Activated CD8-positive, alpha-beta memory T cell treated with anti-CD3 and anti-CD28 coated beads, Interleukin-2, amount 50 U/mL, for 1 hour (primary cell): ENCODE measurements around the gene CYP2W1.

Experiments used
- DNase-seq: peaks from one replicate; pipeline ENCODE4 v3.0.0-alpha.2; 2020; ENCODE audit errors: extremely low read depth

The CYP2W1 gene

DNA sequence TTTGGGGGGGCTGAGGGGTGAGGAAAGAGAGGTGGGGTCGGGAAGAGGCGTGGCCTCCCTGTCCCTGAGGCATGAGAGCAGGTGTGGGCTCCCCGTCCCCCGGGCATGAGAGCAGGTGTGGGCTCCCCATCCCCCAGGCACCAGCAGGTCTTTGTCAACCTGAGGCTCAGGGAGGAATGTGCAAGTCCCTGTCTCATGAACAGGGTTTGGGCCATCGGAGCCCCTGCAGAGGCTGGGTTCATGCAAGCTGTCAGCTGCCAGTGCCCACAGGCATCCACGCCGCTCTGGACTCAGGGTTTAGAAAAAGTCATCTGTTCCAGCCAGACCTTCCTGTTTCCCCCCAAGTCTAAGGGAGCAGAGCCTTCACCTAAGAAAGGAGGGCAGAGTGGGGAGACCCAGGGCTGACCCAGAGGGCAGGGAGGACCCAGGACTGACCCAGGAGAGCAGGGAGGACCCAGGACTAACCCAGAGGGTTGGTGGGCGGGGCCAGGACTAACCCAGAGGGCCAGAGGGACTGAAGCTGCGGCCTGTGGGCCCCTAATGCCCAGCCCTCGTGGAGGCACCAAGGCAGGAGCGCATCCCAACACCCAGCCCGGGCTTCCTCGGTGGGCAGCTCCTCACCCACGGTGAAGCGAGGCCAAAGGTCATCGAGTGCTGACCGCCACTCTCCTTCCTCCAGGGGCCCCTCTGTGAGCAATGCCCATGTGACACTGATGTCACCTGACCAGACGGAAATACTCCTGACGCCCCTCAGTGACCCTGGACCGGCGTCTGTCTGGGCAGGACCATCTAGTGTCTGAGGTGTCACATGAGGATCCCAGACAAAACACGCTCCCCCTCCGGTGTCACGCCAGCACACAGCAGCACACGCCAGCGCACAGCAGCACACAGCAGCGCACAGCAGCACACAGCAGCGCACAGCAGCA lies 32.5 kb downstream of the CYP2W1 start:
- no peak for DNase-seq

DNA sequence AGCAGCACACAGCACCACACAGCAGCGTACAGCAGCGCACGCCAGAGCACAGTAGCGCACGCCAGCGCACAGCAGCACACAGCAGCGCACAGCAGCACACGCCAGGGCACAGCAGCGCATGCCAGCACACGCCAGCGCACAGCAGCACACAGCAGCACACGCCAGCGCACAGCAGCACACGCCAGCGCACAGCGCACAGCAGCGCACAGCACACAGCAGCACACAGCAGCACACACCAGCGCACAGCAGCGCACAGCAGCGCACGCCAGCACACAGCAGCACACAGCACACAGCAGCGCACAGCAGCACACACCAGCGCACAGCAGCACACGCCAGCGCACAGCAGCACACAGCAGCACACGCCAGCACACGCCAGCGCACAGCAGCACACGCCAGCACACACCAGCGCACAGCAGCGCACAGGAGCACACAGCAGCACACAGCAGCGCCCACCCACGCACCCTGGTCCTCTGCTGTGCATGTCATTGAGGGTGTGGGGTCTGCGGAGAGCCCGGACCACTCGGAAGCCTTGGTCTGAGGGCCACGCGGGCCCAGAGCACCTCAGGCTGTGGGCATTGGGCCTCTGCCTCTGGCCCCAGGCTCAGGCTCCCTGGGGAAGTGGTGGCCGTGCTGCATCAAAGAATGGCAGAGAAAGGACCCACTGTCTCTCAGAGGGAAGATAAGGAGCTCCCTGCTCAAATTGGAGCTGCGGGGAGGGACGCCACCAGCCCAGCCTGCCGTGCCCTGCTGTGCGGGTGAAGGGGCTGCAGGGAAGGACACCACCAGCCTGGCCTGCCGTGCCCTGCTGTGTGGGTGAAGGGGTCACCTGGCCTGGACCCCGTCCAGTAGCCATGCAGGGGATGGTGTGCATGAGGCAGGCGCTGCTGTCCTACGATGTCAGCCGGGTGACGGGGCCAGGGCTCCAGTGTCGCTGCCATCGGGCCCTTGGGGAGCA lies 33.9 kb downstream of the CYP2W1 start:
- DNase-seq: no peak

DNA sequence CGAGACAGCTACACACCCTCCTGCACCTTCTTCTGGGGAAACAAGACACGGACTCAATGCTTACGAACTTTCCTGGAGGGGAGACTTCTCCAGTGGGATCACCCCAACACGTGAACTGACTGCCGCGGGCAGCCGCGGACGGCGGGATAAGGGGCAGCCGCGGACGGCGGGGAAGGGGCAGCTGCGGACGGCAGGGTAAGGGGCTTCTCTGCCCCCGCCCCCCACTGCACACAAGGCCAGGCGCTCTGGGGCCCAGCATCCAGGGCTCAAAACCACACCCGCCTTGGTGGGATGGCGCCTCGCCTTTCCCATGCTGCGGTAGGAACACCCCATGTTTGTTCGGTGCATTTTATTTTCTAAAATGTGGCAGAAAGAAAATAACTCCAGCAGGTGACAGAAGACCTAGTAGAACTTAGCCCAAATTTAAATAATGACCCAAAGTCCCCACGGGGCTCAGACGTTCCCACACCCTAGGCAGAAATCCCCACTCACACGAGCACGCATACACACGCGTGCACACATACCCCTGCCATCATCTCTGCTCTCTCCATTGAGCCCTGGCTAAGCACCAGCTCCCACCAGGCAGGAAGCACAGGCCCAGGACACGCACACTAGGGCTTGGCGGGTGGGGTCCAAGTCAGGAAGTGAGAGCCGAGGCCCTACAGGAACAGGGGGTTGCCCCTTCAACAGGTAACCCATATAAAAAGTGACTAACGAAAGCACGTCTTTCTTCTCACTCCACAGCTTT lies 34.8 kb downstream of the CYP2W1 start:
- DNase-seq: no peak

DNA sequence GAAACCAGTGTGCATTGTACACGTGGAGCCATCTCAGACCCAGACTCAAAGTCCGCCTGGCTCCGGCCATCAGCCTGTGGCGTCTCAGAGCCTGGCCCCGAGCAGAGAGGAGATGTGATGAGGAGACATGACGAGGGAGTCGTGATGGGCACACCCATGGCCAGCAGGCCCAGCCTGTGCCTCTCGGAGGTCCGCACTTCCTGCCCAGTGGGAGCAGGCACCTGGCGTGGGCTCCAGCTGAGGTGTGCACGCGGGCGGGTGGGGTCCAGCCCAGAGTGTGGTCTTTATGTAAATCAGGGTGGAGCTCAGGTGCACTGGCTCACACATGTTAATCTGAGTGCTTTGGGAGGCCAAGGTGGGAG lies 35.3 kb downstream of the CYP2W1 start:
- DNase-seq: no peak

DNA sequence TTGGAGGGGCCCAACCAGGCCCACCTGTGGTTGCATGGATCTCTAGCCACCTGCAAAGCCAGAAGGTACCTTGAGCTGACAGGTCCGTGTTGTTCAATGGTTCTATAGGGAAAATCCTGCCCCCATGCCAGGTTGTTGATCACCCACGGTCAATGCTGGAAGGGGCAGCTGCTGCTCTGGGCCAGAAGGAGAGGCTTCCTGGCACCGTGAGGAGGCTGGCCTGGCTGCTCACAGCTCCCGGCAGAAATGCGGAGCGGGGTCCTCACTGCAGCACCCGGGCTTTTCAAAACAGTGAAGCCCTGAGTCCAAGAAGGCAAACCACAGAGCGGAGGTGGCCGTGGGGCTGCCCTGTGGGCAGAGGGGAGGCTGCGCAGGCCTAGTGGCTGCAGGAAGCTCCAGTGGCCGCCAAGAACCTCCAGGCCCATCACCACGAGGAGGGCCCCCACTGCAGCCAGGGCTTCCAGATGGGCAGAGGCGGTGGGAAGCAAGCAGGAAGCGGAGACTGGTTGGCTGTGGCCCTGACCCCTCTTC lies 36.3 kb downstream of the CYP2W1 start:
- no peak for DNase-seq

DNA sequence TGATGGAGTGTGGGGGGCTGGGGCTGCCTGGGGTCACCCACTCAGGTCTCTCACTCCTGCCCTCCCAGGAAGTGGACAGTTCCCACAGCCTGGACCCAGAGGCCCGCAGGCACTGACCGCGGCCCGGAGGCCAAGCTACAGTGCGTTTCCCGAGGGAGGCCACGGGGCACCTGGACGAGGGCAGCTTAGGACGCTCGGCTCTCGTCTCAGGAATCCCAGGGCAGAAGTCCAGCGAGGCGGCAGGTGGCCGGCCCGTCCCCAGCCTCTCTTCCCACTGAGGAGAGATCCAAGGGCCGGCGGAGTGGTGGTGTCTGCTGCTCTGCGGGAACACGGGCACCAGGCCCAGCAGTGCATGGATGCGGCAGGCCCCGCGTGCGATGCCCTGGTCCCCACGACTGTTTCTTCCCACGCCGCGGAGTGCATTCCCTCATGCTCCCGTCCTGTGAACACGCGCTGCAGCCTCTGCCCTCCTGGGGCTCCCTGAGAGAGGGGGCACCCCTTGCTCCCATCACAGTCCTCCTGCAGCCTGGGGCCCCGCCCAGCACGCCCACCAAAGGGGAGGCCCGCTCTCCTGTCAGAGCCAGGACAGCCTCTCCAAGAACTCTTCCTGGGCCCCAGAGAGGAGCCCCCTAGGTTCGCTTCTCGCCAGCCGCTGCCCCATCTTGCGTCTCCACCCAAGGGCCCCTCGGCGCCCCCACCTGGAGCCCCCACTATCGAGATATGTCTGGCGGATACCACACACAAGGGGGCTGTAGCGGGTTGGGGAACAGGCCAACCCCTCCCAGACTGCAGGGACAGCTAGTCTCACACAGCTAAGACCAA lies 37.0 kb downstream of the CYP2W1 start:
- no peak for DNase-seq

DNA sequence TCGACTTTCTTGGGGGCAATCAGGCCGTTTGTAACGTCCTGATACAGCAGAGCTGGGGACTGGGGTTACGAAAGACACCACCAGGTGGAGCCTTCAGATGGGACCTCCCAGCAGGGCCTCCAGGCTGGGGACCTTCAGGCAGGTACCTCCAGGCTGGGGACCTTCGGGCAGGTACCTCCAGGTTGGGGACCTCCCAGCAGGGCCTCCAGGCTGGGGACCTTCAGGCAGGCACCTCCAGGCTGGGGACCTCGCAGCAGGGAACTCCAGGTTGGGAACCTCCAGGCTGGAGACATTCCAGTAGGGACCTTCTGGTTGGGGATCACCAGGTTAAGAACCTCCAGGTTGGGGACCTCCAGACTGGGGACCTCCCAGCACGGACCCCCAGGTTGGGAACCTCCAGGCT lies 37.9 kb downstream of the CYP2W1 start:
- DNase-seq: no peak

DNA sequence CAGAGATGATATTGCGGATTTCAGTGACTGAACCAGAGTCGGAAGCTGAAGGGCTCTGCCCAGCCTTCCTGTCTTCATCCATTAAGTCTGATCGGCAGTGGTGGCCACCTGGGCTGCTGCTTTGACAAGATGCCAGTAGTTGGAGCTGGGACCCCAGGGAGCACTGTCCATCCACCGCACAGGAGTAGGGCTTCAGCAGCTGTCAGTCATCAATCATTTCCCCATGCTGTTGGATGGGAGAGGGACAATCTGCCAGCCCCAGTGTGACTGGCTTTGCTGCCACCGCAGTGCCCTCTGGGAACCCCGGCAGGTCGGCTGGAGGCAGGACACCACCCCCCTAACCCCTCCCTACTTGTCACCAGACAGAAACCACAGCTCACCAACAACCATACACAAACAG lies 38.4 kb downstream of the CYP2W1 start:
- no peak for DNase-seq

DNA sequence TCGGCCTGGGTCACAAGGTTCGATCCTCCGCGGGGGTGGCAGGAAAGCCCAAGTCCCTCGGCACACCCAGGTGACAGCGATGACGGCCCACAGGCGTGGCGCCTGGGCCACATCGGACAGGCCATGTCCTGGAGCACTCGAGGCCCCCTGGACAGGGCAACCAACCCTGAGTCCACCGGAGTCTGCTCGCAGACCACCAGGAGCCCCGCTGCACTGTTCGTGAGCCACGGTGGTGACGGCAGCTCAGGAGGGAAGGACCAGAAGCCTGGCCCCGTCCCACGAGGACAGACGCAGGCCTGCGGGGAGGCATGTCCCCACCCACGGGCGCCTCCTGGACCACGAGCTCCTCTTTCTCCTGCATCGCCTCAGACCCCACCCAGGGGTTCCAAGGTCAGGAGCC lies 39.0 kb downstream of the CYP2W1 start:
- DNase-seq: no peak

DNA sequence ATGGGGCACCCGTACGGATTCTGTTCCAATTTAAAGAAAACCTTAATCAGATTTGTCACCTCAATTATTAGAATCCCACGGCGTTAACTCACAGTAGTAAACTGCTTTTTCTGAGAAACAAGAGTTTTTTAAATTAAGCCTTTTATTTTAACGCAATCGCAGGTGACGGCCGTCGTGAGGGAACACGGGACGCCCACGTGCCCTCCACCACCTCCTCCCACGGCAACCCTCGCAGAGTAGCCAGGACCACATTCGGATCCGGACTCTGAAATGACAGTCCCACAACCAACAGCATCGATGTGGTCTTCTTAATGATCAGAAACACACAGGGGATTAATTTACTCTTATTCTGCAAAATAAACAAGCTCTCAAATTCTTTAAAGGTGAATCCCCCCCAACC lies 39.4 kb downstream of the CYP2W1 start:
- DNase-seq: no peak

DNA sequence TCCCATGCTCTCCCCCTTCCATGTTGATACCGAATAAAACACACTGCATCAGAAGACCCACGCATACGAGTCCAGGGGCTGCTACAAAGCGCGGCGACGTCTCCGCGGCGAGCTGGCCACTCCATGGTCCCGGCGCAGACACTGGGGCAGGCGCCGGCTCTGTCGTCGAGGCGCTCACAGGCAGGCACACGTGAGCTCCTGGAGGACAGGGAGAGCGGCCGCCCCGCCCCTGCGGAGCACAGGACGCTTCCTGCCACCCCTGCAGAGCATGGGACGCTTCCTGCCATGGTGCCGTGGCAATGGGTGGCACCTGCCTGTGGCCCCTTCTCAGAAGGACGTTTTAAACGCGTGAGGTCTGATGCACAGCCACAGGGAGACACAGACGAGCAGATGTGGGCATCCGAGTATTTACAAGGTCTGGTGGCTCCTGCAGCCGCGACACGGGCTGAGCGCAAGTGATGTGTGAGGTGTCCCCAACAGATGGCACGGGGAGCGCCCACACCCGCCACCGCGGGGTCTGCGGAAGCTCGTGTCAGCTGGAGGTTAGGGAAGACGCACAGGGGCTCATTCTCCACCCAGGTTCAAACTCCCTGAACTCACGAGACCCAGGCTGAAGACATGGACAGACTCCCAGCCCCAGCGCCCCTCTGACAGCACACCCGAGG lies 40.0 kb downstream of the CYP2W1 start:
- DNase-seq: no peak

DNA sequence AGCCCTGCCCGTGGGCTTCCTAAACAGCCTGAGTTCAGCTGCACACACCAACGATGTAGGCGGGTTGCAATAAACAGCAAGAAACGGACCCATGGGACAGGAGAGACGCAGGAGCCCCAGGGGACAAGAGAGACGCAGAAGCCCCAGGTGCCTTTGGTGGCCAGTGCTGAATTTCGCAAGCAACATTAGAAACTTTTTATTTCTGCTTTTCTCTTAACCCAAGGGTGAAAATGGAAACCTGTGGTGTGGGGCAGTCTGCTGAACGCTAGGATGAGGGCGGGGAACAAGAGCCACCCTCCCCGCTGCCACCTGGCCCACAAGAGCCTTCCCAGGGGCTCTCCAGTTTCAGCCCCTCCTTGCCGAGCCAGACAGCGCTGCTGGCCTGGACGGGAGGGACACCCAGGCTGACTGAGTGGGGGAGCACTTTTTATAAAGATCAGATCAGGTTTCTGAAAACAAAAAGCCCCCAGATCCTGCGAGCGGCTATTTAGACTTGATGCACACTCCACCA lies 41.4 kb downstream of the CYP2W1 start:
- DNase-seq: no peak

DNA sequence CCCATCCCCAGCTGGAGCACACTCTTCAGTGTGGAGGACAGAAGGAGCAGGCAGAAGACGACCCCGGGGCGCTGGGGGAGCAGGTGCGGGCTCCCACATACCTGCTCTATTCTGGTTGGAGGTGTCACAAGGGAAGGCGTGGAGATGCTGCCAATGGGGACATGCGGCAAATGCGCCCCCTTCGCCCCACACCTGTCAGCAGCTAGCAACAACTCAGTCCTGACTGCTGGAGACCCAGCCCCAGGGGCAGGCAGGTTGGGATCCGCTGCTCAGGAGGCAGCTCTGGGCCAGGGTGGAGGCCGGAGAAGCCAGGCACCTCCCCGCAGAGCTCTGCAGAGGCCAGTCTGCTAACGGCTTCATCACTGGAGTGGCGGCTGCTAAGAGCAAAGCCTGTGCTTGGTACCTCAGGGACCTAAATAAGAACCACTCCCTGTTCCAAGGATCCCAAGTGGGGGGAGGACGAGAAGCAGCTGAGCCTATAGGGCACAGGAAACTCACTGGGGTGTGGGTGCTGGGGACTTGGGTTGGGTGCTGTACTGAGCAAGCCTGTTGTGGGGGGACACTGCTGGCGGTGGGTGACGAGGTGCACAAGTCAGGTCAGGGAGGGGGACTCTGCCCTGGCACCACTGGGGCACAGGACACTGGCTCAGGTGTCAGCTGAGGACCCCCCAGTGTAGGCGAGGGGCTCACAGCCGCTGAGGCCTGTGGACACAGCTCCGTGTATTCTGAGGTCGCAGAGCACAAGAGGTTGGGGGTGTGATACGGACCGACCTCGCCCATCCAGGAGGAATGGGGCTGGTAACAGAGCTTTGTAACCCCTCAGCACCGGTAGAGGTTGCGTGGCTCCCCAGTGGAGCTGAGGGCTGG lies 42.1 kb downstream of the CYP2W1 start:
- no peak for DNase-seq

DNA sequence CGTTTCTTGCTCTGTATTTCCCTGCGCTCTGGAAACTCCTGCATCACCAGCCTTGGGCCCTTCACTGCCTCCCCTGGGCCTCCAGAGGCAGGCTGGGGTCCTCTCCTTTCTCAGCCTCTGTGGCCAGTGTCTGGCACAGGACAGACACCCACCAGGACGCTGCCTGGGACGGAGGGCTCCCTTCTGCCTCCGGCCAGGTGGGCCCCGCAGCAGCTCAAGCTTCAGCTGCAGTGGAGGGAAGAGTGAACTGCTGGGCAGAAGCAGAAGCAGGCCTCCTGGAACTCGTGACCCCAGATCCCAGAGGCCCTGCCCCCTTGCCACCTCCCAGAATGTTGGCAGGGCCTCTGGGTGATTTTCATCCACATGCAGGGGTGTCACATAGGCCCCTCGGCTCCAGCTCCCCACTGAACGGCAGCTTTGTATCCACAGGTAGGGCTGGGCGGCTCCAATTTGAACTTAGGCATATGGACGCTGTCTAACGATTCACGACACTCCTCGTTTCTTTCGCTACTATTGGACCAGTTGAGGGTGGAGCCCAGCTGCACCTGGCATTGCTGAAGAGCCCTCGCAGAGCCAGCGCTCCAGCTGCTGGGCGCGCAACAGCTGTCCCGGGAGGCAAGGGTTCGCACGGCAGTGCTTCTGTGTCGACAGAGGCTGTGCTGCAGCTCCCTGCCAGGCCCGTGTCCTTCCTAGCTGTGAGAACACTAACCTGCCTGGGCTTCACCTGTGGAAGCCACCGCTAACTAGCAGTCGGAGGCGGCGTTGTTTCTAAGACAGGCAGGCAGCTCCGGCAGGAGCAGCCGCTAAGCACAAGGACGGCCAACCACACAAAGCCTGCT lies 43.0 kb downstream of the CYP2W1 start:
- no peak for DNase-seq

DNA sequence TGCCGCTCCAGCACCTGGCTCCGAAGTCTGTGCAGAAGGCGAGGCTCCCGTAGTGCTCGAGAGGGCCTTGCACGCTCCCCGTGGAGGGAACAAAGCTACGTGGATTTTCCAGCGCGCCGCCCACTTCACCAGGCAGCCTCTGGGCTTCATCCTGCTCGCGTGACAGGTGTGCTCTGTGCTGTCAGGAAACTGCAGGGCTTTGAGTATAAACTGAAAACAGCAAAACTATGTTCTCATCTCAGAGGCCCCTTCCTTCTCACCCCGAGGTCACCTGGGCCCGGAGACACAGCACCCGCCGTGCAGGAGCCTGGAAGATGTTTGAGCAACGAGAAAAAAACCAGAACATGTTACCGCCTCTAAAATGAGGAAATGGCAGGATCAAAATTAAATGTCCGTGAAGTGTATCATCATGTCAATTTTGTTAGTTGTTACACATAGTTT lies 43.8 kb downstream of the CYP2W1 start:
- DNase-seq: no peak

DNA sequence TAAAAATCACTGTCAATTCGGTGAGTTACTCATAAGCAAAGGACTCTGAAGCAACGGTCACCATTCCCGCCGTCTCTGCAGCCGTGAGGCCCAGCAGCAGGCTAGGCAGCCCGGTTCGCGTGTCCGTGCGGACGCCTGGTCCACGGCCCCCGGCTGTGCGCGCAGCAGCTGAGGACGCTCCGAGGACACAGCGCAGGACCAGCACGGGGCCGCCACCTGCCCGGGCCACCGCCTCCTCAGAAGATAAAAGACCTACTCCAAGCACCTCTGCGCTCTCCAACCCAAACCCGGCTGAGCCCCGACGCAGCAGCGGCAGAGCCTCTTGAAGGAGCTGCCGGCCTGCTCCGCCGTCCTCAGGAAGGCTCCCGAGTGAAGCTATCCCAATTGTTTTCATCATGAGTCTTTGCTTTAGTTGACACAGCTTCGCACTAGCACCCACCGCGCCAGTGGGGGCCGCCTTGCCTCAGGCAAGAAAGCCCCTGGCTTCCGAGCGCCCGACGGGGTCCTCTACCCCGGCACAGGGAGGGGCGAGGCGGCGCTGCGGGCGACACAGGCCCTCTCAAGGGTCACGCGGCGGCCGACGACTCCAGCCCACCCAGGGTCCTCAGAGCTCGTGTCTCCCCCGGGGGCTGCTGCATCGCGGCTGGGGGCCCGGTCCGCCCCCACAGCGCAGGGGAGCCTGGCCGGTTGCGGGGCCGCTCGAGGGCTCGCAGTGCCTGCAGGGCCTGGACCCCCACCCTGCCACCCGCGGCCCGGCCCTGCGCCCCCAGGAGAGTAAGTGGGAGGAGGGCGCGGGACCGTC lies 44.5 kb downstream of the CYP2W1 start:
- DNase-seq: no peak

DNA sequence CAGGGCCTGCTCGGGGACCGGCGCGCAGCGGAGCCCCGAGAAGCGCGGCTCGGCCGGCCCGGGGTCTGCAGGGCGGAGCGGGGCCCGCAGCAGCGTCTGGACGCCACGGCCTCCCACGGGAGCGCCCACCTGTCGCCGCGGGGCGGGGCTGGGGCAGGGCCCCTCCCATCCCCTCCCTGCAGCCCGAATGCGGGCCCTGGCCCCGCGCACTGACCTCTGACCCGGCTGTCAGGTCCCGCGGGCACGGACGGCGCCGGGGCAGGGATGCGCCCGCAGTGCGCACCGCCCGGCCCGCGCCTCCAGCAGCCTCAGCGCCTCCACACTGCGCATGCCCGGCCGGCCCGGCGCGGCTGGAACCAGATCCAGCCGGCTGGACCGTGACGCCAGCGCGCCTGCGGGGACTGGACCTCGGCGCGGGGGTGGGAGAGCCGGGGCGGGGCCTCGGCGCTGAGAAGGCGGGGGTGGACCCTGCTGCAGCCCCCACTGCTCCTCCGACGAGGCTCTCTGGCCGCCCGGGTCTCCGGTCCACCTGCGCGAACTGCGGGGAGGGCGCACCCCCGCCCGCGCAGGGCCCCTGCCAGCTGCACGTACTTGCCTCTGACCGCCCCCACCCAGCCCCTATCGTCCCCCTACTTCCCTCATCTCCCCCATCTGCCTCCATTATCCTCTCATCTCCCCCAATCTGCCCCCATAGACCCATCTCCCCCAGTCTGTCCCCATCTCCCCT lies 45.2 kb downstream of the CYP2W1 start:
- DNase-seq: no peak
